GM21737 (cell line): ENCODE data around the gene ALDH1B1.
"Not testable (repeated sequence)": the region's sequence is repeated elsewhere in the genome, so short reads cannot be mapped to it uniquely, and the experiment has no call there.

Source experiments
- ATAC-seq: cut with Tn5 transposase; IDR thresholded peaks from one replicate; pipeline ENCODE4 v1.9.1; 2021; ENCODE audit warnings: mild to moderate bottlenecking, moderate library complexity; ENCODE audit not compliant: unreplicated experiment

Gene ALDH1B1

DNA sequence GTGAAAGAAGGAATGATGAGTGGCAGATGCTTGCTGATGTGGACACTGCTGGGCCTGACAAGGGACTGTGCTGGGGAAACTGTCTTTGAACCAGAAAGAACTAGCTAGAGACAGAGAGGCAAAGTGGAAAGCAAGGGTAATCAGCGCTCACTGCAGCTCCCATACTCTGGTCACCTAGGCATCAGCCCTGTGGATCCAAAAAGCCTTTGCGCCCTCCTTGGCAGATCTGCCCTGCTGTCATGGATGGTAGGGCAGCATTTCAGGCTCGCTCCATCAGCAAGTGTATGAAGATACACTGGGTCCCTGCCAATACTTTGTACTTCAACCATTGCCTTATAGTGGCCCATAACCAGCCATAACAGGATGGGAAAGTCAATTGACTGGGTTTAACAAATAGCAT, 6.6 kb upstream of the ALDH1B1 start:
- ATAC-seq: no peak

DNA sequence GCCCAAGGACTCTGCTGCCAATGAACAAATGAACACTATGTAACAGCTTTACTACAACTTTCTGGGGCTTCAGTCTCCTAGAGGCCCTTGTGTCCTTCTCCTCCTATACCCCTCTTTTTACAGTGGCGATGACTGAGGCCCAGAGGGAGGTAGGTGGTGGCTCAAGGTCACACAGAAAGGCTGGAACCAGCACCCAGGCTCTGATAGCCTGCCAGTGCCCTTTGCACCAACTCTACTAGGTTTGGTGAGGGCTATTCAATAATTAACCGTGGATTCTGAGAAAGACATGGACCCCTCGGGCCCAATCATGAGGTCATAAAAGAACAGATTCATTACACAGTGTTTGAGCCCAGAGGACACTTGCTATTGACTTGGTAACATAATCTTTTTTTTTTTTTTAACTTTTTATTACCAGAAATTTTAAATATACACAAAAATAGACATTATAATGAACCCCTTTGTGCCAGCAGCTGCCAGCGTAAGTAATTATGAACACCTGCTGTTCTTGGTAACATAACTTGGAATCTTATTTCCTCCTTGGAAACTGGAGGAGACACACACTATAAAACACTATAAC, 6.1 kb upstream of the ALDH1B1 start:
- no peak for ATAC-seq

DNA sequence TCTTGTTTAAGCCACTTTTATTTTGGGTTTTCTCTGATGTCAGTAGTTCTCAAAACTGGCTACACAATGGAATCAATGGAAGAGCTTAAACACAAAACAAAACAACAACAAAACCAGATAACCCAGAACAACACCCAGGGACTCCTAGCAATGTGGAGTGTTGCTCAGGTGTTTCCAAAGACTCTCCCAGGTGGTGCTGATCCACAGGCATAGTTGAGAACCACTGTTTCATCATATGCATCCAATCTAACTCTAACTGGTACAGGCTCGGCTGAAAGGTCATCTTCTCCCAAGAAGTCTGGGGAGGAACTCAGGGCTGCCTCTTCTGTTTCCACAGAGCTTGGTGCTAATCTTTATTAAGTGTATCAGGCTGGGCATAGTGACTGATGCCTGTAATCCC, 5.4 kb upstream of the ALDH1B1 start:
- ATAC-seq: no peak

DNA sequence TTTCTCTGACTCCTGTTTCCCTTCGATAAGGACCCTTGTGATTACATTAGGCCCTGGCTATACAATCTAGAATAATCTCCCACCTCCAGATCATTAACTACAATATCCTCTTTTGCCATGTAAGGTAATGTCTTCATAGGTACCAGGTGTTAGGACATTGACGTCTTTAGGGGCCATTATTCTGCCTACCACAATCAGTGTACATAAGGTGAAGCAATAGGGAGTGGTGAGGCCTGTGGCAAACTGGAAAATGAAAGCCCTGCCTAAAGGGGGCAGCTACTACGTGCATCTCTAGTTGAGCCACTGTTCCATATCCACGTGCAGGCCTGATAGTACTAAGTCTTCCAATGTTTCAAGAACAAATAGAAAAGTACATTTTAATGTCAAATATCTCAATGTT, 4.8 kb upstream of the ALDH1B1 start:
- no peak for ATAC-seq

DNA sequence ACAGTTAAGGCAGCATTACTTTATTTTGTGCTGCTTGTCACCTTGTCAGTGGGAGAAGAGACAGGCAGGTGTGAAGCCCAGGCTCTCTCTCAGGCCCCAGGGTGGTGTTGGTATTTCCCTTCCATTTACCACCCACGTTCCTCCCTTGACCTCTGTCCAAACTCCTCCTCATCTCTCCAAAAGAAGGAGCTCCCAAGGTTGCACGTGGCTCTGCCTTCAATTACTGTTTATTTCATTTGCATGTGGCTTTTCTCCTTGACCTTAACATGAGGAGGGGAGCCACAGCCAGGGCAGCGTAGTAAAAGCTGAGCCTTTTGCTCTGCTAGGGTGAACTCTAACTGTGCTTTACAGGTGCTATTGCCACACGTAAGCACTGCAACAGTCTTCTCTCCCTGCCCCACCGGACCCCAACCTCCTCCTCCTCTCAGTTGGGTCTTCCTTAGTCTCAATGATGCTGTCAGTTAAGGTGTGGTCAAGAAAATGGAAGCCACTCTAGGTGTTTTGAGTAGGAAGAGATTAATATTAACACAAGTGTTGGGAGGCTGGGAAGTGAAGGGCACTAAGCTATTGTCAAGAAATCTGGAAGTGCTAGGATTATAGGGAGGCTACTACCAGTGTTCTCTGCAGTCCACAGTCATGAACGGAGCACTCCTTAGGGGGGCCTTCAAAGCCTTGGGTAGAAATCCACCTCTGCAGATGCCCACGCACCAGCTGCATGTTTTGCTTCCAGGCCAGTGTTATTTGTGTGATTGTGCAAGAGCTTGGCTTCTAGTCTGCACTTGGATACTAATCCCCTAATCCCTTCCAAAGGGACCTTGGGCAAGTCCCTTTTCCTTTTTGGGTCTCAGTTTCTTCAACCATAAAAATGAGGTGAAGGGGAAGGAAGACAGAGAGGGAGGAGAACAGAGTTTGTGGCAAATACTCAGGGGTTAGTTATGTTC, 3.9 kb upstream of the ALDH1B1 start:
- no peak for ATAC-seq

DNA sequence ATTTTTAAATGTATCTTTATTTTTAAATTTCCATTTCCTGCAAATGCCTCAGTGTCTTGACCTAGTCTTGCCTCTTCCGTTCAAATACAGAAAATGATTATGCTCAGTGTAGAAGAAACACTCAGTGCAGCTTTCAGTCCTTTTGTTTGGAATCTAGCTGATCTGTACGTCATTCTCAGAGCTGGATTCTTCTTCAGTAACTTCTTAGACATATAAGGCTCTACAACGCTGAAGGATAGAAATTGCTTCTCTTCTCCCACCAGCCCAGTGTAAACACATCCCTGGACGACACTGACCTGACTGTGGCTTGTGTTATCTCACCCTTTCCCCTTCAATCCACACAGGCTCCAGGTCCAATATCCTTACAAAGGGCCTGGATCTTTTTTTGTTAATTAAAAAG, 3.2 kb upstream of the ALDH1B1 start:
- ATAC-seq: no peak

DNA sequence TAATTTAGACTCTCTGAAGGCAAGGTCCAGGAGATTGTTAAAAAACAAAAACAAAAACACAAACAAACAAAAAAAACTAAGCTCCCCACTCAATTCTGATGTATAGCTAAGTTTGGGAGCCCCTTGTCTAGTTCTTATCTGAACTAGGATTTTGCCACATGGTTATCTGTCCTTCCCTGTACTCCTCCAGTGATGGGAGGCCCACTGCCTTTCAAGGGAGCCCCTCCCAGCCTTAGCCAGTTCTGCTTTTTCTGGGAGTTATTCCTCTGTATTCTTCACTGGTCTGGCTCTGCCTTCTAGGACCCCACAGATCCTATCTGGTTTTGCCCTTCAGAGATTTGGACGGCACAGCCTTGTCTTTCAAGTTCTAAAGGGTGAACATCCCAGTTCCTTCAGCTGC, 2.1 kb upstream of the ALDH1B1 start:
- no peak for ATAC-seq

DNA sequence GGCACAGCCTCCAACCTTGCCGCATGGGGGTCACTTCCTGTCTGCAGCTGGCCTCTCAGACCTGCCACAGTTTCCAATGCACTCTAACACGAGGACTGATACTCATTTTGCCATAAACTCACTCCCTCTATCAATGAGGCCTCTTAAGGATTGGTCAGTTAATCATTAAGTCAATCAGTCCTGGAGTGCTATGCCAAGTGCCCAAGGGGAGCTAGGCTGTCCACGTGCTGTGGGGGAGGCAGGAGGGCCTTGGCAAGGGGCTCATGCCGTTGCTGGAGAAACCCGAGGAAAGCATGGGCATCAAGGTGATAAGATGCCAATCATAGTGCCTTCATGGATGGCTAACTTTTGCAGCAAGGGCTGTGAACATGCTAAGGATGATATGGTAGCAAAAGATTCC, 1.7 kb upstream of the ALDH1B1 start:
- no peak for ATAC-seq

DNA sequence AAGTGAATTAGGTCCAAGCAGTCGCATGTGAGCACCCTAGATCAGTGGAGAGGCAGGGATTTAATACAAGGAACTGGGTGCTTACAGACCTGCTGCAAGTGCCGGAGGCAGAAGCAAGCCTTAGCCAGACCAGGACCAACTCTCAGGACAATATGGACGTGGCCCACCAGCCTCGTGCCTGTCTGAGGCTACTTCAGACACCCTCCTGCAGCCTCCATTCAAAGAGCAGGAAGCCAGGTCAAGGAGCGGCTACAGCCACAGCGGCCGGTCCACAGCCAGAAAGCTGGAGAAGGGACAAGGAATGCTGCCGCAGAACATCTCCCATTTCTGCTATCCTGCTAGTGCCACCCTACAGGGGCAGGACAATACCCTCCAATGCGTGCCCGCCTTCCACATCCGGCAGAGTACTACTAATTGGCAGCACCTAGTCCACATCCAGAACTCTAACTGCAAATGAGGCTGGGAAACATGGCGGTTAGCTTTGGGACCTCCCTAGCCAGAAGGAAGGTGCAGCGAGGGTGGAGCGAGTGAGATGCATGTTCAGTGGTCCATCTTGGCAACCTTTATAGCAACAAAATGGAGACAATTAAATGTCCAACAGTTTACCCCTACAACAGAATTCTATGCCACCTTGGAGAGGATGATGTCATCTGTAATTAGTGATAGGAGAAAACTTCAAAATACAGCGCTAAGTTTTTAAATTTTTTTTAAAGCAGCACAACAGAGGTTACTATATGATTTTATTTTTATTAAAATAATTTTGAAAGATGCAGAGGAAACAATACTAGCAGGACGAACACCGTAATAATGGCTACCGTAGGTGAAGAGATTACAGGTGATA, 1.0 kb upstream of the ALDH1B1 start:
- ATAC-seq: no peak

DNA sequence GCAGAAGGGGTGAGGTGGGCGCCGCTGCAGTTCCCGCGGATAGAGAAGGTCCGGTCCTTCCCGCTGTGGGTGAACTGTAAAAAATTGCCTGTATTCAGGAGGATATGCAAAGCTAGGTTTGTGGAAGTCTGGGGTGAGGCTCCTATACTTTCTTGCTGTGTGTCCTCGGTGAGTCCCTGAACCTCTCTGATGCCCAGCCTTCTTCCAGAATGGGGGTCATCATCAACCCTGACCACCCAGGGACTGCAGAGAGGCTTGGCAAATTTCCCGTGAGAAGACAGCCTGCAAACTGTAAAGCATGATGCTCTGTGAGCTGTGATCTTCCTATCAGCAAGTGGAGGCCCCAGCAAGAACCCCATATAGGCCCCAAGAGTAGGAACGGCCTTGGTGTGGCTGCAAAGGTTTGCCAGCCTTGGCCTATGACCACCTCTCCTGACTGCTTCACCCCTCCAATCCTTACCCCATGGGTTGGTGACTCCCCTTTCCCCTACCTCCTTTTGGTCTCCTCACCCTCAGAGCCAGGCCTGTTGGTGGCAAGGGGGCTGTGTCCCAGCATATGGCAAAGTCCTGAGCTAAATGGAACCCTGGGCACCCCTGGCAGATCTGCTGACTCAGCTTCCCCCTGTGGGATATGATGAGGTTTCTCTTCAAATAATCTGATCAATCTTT, 760 bp downstream of the ALDH1B1 start:
- ATAC-seq: no peak

DNA sequence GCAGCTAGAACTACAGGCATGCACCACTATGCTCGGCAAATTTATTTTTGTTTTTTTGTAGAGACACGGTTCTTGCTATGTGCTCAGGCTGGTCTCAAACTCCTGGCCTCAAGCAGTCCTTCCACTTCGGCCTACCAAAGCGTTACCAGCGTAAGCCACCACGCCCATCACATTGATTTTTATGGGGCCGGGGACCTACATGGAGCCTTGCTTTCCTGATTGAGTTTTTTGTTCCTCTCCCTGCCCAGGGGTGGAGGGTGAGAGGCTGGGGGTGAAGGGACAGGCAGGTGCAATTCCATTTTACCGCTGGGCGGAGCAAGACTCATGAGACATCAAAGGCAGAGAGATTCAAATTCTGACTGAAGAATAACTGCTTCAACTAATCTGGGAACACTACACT, 1.9 kb downstream of the ALDH1B1 start:
- no peak for ATAC-seq

DNA sequence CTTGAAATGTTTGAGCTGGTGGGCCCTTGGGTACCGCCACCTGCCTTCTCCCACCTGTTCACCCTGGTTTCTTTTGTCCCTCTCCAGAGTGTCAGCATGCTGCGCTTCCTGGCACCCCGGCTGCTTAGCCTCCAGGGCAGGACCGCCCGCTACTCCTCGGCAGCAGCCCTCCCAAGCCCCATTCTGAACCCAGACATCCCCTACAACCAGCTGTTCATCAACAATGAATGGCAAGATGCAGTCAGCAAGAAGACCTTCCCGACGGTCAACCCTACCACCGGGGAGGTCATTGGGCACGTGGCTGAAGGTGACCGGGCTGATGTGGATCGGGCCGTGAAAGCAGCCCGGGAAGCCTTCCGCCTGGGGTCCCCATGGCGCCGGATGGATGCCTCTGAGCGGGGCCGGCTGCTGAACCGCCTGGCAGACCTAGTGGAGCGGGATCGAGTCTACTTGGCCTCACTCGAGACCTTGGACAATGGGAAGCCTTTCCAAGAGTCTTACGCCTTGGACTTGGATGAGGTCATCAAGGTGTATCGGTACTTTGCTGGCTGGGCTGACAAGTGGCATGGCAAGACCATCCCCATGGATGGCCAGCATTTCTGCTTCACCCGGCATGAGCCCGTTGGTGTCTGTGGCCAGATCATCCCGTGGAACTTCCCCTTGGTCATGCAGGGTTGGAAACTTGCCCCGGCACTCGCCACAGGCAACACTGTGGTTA, 3.3 kb downstream of the ALDH1B1 start:
- no peak for ATAC-seq

DNA sequence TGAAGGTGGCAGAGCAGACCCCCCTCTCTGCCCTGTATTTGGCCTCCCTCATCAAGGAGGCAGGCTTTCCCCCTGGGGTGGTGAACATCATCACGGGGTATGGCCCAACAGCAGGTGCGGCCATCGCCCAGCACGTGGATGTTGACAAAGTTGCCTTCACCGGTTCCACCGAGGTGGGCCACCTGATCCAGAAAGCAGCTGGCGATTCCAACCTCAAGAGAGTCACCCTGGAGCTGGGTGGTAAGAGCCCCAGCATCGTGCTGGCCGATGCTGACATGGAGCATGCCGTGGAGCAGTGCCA, 3.8 kb downstream of the ALDH1B1 start:
- no peak for ATAC-seq

DNA sequence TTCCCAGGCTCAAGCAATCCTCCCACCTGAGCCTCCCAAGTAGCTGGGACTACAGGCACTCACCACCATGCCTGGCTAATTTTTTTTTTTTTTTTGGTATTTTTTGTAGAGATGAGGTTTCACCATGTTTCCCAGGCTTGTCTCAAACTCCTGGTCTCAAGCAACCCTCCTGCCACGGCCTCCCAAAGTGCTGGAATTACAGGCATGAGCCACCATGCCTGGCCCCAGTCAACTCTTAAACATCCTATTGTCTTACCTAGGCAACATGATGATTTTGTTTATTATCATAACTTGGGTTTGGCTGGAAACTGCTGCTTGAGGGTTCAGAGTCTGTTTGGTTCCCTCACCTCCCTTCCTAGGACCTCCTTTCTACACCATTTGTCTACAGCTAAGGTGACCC, 6.7 kb downstream of the ALDH1B1 start:
- ATAC-seq: not testable (repeated sequence)

DNA sequence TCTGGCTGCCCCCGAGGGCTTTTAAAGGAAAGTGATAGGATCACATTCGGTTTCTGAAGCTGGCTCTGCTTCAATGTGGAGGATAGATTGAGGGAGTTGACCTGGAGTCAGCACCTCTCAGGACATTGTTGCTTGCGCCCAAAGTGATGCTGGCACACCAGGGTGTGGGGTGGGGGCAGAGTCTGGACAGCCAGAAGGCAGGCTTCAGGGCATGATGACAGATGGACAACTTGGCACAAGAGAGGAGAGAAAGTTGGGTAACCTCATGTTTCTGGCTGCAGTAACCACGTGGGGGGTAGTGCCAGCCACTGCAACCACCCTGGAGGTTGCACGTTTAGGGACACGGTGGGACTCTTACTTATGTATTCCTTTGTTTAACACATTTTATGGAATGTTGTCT, 9.5 kb downstream of the ALDH1B1 start:
- no peak for ATAC-seq

DNA sequence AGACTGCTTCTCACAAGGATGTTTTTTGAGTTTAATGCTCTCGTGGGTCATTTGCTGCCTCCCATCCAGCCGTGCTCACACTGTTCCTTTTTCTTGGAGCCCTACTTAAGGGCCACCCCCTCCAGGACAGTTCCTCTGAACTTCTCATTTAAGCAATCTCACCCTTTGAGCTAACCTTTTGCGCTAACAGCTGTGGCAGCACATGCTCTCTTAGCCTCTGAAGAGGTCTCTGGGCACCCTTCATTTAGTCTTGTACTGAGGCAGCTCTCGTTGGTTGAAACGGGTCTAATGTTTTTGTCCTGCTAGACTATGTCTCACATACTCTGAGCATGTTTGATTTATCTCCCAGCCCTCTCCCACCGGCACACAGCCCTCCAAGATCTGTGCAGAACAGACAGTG, 11.8 kb downstream of the ALDH1B1 start:
- ATAC-seq: no peak

DNA sequence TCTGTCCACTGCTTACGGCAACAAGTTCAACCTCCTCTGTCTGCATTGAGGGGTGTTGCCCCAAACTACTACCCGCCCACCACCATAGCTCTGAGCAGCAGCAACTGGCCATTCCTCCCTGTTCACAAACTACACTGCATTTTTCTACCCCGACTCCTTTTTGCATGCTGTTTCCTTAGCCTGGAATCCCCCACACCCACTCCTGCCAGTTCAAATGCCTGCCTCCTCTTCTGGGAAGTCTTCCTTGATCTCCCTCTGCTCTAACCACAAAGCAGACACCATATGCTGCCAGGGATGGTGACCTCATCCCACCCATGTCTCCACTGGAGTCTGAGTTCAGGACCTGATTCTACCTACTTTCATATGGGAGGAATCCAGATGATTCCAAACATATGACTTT, 13.3 kb downstream of the ALDH1B1 start:
- ATAC-seq: no peak

DNA sequence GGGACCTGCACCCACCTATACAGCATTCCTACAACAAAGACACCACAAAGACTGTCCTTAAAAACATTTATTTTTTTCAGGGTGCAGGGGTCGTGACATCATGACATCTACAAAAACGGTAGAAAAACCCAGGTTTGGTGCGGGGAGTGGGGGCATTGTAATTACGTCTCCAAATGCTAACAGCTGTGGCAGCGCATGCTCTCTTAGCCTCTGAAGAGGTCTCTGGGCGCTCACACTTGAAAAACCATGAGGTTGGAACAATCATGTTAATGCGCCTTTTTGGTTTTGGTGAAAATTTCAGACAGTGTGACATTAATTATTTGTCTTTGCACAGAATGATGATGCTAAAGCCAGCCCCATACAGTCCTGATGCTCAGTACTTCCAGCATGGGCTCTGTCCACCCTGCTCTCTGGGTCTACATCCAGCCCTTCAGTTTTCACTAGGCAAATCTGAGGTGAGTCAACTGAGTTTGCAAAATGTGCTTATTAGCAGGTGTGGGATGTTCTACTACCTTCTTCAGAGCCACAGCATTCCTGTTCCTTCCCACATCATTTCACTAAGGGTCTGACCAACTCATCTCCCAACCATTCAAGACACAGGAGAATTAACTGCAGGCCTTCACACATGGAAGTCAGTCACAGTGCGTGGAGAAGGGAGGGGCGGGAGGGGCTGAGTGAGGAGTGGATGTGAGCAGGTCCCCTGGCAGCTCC, 14.1 kb downstream of the ALDH1B1 start:
- no peak for ATAC-seq

DNA sequence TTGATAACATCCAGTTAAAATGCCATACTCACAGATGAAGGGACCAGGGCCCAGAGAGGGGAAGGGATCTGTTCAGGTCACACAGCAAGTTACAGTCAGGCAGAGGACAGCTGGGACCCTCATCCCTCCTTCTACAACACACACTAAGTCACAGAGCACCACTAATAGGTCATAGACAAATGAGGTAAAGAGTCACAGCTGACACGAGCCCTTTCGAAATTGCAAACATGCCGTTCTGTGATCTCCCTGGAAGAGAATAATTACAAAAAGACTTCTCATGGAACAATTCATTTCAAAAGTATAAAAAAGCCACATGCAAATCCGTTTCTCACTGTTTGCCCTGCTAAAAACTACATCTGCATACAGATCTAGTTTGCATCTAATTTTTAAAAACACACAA, 16.2 kb downstream of the ALDH1B1 start:
- no peak for ATAC-seq

DNA sequence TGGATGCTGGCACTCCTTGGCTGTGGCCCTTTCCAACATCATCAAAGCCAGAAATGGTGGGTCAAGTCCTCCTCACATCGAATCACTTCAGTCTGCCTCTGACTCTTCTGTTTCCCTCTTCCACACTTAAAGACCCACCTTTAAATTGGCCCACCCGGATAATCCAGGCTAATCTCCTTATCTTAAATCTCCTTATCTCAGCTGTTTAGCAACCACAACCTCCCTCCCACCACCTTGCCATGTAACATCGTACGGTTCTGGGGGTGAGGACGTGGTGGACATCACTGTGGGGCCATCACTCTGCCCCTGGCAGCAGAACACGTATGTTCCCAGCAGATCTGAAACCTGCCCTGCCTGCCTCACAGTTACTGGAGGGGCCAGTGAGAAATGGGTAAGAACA, 20.2 kb downstream of the ALDH1B1 start:
- no peak for ATAC-seq
